HG02798 (cell line): ENCODE results near the gene CFAP65.

Source experiments
- ATAC-seq: cut with Tn5 transposase; IDR thresholded peaks from one replicate; pipeline ENCODE4 v1.9.1; 2021; ENCODE audit warnings: mild to moderate bottlenecking; ENCODE audit not compliant: unreplicated experiment, poor library complexity

The CFAP65 gene

GRCh38 chr2:218953366-218953954, 87.9 kb downstream of the CFAP65 start:
- ATAC-seq = no peak
